Sigmoid colon (tissue), 7 donors: ENCODE measurements around the gene GRB10. TPM values are rescaled to one million over a fixed set of nuclear protein-coding genes. Genes with fewer than 3 reads are reported as not detected.

ENCODE experiments used
- DNase-seq: peaks from one replicate; pipeline ENCODE4 v3.0.0-alpha.2; 2019
- H3K27ac ChIP-seq, 4 donors: fragments of 200-600 bp; sonication (generic); one replicate each; pipeline ENCODE4 v1.5.1; 2016 to 2019; ENCODE audit warnings: mild to moderate bottlenecking in 1 of 4
- H3K27me3 ChIP-seq, 3 donors: fragments of 200-600 bp; sonication (generic); one replicate each; pipeline ENCODE4 v1.5.1; 2019; ENCODE audit warnings: mild to moderate bottlenecking in 1 of 3
- H3K36me3 ChIP-seq, 4 donors: fragments of 200-600 bp; sonication (generic); one replicate each; pipeline ENCODE4 v1.5.1; 2016 to 2019
- H3K4me1 ChIP-seq, 4 donors: fragments of 200-600 bp; sonication (generic); one replicate each; pipeline ENCODE4 v1.5.1; 2017 to 2019
- H3K4me3 ChIP-seq, 4 donors: fragments of 200-600 bp; sonication (generic); one replicate each; pipeline ENCODE4 v1.5.1; 2017 to 2019; ENCODE audit warnings: mild to moderate bottlenecking in 2 of 4, moderate library complexity in 1 of 4
- H3K9me3 ChIP-seq, 4 donors: fragments of 200-600 bp in 3 of 4; sonication (generic) in 3 of 4; one replicate each; pipeline versions ENCODE4 v1.5.1 to v1.6.1; 2013 to 2019
- CTCF ChIP-seq, 4 experiments: fragments of 450-650 bp in 3 of 4; fragments of 200-600 bp in 1 of 4; IDR thresholded peaks; one replicate each; pipeline ENCODE4 v1.5.1; 2016 to 2019; ENCODE audit warnings: antibody characterized with exemption in 4 of 4, mild to moderate bottlenecking in 3 of 4, moderate library complexity in 2 of 4
- EP300 ChIP-seq, 4 donors: sonication (generic); formaldehyde crosslinking; IDR thresholded peaks; one replicate each; pipeline ENCODE4 v1.6.1; 2017; ENCODE audit warnings: antibody characterized with exemption in 4 of 4
- POLR2A ChIP-seq, 2 donors: fragments of 450-650 bp; IDR thresholded peaks; one replicate each; pipeline ENCODE4 v1.6.1; 2016; ENCODE audit warnings: antibody characterized with exemption in 2 of 2, mild to moderate bottlenecking in 2 of 2, moderate library complexity in 2 of 2
- POLR2AphosphoS5 ChIP-seq, 4 donors: sonication (generic); formaldehyde crosslinking; IDR thresholded peaks; one replicate each; pipeline ENCODE4 v1.6.1; 2017; ENCODE audit warnings: antibody characterized with exemption in 4 of 4
- WGBS, 2 donors: extraction: QIAGEN DNeasy Blood & Tissue Kit; methylation state at CpG; one replicate each; pipeline ENCODE4 v1.1.7; 2013; 5-methylcytosine and 5-hydroxymethylcytosine counted together
- intact Hi-C: fragments of 100-400 bp; cut with DNase I; formaldehyde crosslinking; loops from one replicate; pipeline ENCODE4 v1.15.1; 2023
- polyA plus RNA-seq, 3 donors: library from polyadenylated mRNA; stranded (reverse); fragments of 200-250 nt; gene quantifications; one replicate each; pipeline ENCODE4 v1.2.3, GENCODE V29; 2013
- total RNA-seq, 4 donors: library from RNA; depleted of rRNA; stranded (reverse); fragments of >200 nt; gene quantifications; one replicate each; pipeline ENCODE4 v1.1.0, GENCODE V29; 2016
- donor health status: healthy with polysubstance abuse.
- donor health status: Bipolar disorder and iron deficiency.
- donor health status: healthy.

The GRB10 gene
- total and polyA plus RNA-seq, 7 donors: 2.1 to 83.6 (median 49.2) TPM

GRCh38 chr7:50641442-50642405 lies 141.0 kb downstream of the GRB10 start:
- Histone ChIP-seq H3K4me3 (no peak overlapping the region), H3K9me3 (no peaks in the 10 kb centered on the region), H3K27ac (no peak overlapping the region), H3K36me3 (no peaks in the 10 kb centered on the region), H3K4me1 (peaks cover 0 to 11% (median 0%) of the 10 kb centered on the region in 4 donors), H3K27me3 (no peaks in the 10 kb centered on the region)
- TF ChIP-seq POLR2AphosphoS5 (IDR thresholded peaks at IDR 0.05) (no peak), CTCF (IDR thresholded peaks at IDR 0.05) (no peak), EP300 (IDR thresholded peaks at IDR 0.05) (no peak), POLR2A (IDR thresholded peaks at IDR 0.05) (no peak)
- peak; percentile 62 for DNase-seq
- intact Hi-C loops: no loop called here
- WGBS, 2 donors: 87 to 92% methylated on average over 18 of the region's 18 CpGs

GRCh38 chr7:50640779-50641178 lies 141.9 kb downstream of the GRB10 start:
- no peaks in the 10 kb centered on the region for H3K9me3 ChIP-seq
- no peak overlapping the region for H3K4me3 ChIP-seq
- DNase-seq: no peak
- WGBS, 2 donors: 90% methylated on average over 7 of the region's 7 CpGs
- H3K27ac ChIP-seq: no peak overlapping the region
- no peaks in the 10 kb centered on the region for H3K27me3 ChIP-seq
- intact Hi-C loops: no loop called here
- peaks cover 0 to 11% (median 0%) of the 10 kb centered on the region in 4 donors for H3K4me1 ChIP-seq
- TF ChIP-seq EP300 (IDR thresholded peaks at IDR 0.05) (no peak), POLR2A (IDR thresholded peaks at IDR 0.05) (no peak), POLR2AphosphoS5 (IDR thresholded peaks at IDR 0.05) (no peak), CTCF (IDR thresholded peaks at IDR 0.05) (no peak)
- no peaks in the 10 kb centered on the region for H3K36me3 ChIP-seq

GRCh38 chr7:50640256-50640655 lies 142.4 kb downstream of the GRB10 start:
- 78 to 82% methylated on average over 2 of the region's 2 CpGs for WGBS, 2 donors
- no peak overlapping the region for H3K27ac ChIP-seq

GRCh38 chr7:50637725-50638643 lies 144.7 kb downstream of the GRB10 start:
- peaks cover 0 to 12% (median 2%) of the 10 kb centered on the region in 4 donors for H3K4me1 ChIP-seq
- 52 to 66% methylated on average over 3 of the region's 3 CpGs for WGBS, 2 donors
- TF ChIP-seq POLR2AphosphoS5 (IDR thresholded peaks at IDR 0.05): no peak
- H3K36me3 ChIP-seq: no peaks in the 10 kb centered on the region
- DNase-seq: no peak
- intact Hi-C loops: no loop called here
- no peak overlapping the region for H3K4me3 ChIP-seq
- no peaks in the 10 kb centered on the region for H3K9me3 ChIP-seq
- H3K27me3 ChIP-seq: no peaks in the 10 kb centered on the region
- no peak overlapping the region for H3K27ac ChIP-seq

More at GRCh38 chr7:50640256-50640655, 142.4 kb downstream of the GRB10 start:
- Histone ChIP-seq H3K27me3 (no peaks in the 10 kb centered on the region), H3K4me1 (peaks cover 0 to 11% (median 0%) of the 10 kb centered on the region in 4 donors), H3K4me3 (no peak overlapping the region), H3K36me3 (no peaks in the 10 kb centered on the region), H3K9me3 (no peaks in the 10 kb centered on the region)
- DNase-seq: no peak
- TF ChIP-seq CTCF (IDR thresholded peaks at IDR 0.05) (no peak), EP300 (IDR thresholded peaks at IDR 0.05) (no peak), POLR2A (IDR thresholded peaks at IDR 0.05) (no peak), POLR2AphosphoS5 (IDR thresholded peaks at IDR 0.05) (no peak)
- intact Hi-C loops: no loop called here

GRCh38 chr7:50634378-50634777 lies 148.3 kb downstream of the GRB10 start:
- no peaks in the 10 kb centered on the region for H3K36me3 ChIP-seq
- H3K4me1 ChIP-seq: peaks cover 0 to 36% (median 28%) of the 10 kb centered on the region in 4 donors
- intact Hi-C loops: no loop called here
- 90 to 96% methylated on average over 1 of the region's 1 CpG for WGBS, 2 donors
- H3K9me3 ChIP-seq: no peaks in the 10 kb centered on the region
- DNase-seq: no peak
- no peak overlapping the region for H3K27ac ChIP-seq
- TF ChIP-seq CTCF (IDR thresholded peaks at IDR 0.05): no peak
- no peak for TF ChIP-seq POLR2A (IDR thresholded peaks at IDR 0.05)
- no peak for TF ChIP-seq POLR2AphosphoS5 (IDR thresholded peaks at IDR 0.05)
- TF ChIP-seq EP300 (IDR thresholded peaks at IDR 0.05): no peak
- no peak overlapping the region for H3K4me3 ChIP-seq
- no peaks in the 10 kb centered on the region for H3K27me3 ChIP-seq
